GM10847 (cell line): ENCODE measurements around the gene PTK7.

Experiments
- POLR2A ChIP-seq: IDR thresholded peaks from 2 replicates; pipeline ENCODE4 v1.6.1; 2011; ENCODE audit not compliant: insufficient read length; ENCODE audit errors: extremely low read depth

The PTK7 gene

DNA sequence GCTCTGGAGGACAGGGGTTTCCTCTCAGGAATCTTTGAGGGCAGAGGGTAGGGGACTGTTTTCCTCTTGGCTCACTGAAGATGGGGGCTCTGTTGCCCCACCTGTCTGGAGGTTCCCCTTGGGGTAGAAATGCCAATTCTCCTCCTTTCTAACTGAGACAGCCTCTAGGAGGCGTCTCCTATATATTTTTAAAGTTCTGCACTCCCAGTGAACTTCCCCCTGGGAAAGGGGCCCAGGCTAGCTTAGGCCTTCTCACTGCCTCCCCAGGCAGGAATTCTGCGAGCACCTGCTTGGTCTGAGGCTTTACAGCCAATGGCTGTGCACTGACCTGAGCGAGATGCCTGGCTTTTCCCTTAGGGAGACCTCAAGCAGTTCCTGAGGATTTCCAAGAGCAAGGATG lies 70.1 kb downstream of the PTK7 start:
- no peak for TF ChIP-seq POLR2A

DNA sequence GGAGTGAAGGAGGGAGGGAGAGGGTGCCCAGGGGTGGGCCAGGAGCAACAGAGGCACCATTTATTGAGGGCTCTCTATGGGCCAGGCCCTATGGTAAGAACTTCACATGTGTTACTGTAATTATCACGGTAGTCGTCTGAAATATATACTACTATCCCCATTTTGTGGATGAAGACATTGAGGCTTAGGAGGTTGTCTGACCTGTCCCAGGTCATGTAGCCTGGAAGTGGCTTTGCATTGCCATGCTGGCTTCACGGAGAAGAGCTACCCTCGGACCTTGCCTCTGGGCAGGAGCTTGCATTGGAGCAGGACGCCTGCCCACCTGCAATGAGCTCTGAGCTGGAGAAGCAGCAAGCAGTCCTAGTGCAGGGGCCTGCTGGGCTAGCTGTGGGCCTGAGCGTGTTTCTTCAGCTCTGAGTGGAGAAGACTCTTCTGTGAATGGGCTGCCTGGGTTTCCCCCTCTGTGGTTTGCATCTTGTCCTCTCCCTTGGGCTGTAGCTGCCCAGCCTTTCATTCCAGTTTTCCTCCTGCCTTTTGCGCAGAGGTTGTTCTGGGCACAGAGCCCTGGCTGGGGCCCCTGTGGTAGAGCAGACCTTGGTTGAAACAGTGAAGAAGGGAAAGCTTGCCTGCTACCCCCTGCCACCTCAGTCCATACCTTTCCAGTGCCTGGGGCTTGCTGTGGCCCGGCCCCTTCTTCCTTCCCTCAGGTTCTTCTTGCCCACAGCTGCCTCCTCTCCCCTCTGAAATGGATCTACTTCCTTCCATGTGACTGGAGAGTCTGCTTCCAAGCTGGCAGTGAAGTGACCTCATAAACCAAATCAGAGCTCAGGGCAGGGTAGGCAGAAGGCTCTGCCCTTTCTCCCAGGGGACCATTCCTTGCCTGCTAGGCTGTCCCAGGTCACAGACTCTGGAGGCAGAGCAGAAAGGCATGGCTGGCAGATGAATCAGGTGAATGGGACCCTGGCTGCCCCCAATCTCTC lies 70.9 kb downstream of the PTK7 start:
- TF ChIP-seq POLR2A, result no peak

DNA sequence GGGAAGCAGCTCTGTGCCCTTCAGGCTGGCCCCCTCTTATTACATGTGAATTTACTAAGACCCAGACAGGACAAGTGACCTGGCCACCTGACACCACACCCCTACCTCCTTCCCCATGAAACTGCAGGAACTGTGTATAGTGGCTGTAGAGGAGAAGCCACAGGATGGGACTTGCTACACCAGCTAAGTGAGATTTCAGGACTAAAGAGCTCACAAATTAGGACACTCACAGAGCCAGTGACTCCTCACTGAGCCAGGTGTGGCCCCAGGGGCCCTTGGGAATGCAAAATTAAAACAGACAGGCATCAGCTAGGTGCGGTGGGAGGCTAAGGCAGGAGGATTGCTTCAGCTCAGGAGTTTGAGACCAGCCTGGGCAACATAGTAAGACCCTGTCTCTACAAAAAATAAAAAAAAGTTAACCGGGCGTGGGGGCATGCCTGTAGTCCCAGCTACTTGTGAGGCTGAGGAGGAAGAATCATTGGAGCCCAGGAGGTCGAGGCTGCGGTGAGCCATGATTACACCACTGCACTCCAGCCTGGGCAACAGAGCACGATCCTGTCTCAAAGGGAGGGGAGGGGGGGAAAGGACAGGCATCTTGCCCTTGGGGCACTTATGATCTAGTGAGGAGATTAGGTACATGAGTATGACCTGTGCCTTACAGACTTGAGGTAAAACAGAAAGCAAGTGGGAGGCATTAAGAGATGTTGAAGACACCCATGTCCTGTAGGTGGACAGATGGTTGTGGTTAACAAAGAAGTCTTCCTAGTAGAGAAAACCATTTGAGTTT lies 71.8 kb downstream of the PTK7 start:
- TF ChIP-seq POLR2A, result no peak

DNA sequence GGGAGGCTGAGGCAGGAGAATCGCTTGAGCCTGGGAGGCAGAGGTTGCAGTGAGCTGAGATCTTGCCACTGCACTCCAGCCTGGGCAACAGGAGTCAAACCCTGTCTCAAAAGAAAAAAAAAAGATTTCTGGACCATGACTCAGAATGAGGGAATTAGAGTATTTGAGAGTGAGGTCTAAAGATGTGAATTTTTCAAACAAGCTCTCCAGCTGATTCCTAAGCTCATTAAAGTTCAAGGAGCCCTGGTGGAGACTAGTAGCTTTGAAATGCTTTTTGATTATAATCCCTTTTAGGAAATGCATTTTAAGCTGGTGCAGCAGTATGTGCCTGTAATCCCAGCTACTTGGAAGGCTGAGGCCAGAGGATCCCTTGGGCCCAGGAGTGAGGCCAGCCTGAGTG lies 73.2 kb downstream of the PTK7 start:
- no peak for TF ChIP-seq POLR2A

DNA sequence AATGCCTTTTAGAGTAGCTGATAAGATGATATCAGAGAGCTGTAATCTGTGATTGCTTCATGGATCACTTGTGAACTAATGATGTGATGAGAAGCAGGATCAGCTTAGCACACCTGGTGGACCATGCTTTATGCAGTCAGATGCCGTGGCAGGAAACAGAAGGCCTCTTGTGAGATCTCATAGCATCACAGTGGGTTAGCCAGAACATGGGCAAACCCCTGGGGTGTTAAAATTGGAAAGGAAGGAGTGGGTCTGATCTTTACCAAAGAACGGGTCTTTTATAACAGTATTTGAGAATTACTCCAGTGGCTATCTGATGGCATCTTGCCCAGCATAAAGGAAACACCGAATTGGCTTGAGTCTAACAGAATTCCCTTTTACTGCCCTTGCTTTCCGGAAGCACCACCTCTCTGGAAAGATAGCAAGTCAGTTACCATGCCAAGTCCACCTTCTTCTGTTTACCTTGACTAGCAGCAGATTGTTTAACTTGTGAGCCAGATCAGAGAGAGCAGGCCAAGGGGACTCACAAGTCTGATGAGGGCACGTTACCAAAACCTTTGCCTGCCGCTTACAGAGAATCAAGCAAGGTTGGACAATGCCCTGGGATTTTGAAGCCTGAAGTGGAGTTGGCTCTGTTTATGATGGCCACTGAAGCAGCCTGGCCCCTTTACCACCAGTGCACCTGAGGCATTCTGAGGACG lies 74.1 kb downstream of the PTK7 start:
- no peak for TF ChIP-seq POLR2A

DNA sequence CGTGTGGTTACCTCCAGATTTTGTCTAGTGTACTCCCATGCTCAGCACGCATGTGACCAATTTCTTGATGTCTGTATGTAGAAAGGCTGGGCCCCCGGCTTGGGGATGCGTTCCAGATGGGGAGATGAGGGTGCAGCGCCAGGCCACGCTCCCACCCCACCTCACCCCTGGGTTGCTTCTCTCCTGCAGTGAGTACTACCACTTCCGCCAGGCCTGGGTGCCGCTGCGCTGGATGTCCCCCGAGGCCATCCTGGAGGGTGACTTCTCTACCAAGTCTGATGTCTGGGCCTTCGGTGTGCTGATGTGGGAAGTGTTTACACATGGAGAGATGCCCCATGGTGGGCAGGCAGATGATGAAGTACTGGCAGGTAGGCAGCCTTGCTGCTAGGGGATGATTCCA lies 83.5 kb downstream of the PTK7 start:
- TF ChIP-seq POLR2A, result no peak

DNA sequence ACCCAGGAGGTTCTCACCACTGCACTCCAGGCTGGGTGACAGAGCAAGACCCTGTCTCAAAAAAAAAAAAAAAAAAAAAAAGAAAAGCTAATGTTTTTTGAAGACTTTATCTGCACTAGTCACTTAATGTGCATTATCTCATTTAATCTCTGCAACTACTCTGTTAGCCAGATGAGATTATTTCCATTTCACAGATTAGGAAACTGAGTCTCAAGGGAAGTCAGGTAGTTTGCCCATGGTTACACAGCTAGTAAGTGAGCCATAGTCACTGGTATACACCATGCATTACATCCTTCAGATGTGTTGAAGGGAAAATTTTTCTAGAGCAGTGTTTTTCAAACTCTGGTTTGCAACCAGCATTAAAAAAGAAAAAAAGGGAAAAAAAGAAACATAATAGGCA lies 87.8 kb downstream of the PTK7 start:
- TF ChIP-seq POLR2A, result no peak

DNA sequence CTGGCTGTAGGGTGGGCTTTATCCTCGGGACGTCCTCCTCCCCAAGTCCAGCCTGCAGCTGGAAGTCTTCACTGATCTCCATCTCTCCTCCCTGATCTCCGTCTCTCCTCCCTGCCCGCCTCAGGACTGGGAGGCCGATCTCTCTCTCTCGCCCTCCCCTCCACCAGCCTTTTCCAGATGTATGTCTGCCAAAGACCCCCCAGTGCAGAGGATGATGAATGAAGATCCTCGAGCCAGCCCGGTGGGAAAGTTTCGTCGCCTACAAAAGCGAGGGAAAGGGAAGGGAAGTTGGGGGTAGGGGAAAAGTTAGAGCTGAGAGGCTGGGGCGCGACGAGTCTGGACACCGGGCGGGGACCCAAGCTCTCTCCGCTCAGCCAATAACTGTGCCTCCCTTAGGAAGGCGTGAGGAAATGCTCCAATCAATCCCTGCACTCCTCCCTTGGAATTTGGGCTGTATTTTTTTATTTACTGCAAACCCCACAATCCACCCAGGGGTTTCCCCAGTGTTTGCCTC lies 94.4 kb downstream of the PTK7 start:
- TF ChIP-seq POLR2A, result no peak

DNA sequence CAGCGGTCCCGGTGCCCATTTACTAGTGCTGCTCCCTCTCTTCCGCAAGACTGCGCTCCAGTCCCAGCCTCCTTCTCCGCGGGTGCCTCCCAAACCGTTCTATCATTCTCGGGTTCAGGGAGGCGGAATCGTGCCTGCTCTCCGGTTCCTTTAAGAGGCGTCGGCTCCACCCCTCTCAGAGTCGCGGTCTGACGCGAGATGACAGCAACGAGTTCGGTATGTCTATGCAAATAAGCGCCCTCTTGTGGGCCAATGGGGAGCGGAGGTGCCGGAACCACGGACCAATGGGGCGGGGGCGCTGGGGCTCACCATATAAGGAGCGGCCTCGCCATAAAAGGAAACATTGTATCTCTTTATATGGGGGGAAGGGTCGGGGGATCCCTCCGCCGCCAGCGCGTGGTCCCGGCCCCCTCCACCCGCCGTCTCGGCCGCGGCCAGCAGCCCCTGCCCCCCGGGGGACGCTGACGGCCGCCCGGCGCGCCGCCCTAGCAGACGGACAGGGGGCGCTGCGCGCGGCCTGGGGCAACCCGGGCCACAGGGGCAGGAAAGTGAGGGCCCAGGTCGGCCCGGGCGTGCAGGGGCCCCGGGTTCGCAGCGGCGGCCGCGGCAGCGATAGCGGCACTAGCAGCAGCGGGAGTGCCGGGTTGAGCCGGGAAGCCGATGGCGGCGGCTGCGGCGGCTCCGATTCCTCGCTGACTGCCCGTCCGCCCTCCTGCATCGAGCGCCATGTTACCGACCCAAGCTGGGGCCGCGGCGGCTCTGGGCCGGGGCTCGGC lies 95.0 kb downstream of the PTK7 start, which contains the start of gene SRF:
TSS of gene SRF (plus strand) at position 339 of the 776 bp plus-strand sequence. CDS start at position 727, 388 bp downstream.
- peak; percentile 58 for TF ChIP-seq POLR2A

DNA sequence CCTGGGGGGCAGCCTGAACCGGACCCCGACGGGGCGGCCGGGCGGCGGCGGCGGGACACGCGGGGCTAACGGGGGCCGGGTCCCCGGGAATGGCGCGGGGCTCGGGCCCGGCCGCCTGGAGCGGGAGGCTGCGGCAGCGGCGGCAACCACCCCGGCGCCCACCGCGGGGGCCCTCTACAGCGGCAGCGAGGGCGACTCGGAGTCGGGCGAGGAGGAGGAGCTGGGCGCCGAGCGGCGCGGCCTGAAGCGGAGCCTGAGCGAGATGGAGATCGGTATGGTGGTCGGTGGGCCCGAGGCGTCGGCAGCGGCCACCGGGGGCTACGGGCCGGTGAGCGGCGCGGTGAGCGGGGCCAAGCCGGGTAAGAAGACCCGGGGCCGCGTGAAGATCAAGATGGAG lies 95.6 kb downstream of the PTK7 start:
- TF ChIP-seq POLR2A, result no peak

DNA sequence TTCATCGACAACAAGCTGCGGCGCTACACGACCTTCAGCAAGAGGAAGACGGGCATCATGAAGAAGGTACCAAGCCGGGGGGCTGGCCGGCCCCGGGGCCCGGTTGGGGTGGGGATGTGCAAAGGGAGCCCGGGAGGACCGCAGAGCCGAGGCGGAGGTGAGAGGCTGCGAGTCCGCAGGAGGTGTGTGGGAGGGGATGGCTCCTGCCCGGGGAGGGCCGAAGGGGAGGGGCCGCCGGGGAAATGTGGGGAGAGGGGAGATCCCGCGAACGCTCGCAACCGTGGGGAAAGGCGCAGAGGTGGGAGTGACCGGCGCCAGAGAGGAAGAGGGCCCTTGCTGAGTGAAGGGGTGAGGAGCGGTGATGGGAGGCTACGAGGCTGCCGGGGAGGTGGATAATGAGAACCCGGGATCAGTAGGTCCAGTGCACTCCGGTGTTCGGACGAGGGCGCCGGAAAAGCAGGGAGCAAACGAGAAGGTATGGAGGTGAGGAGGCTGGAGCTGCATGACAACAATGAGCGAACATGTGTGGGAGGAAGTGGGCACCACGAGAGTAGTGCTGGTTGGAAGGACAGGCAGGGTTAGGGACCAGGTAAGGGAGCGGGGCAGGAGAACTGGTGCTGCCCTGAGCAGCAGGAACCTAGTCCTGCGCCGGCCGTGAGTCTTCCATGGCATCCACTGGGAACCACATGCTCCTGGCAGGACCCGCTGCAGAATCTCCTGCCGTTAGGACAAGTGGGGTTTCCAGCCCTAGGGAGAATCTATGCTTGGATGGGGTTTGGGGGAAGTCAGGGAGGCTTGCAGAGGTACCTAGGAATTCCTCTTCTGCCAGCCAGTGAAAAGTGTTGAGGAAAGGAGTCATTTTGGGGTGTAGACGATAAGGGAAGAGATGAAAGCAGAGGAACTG lies 96.2 kb downstream of the PTK7 start:
- TF ChIP-seq POLR2A, result no peak

DNA sequence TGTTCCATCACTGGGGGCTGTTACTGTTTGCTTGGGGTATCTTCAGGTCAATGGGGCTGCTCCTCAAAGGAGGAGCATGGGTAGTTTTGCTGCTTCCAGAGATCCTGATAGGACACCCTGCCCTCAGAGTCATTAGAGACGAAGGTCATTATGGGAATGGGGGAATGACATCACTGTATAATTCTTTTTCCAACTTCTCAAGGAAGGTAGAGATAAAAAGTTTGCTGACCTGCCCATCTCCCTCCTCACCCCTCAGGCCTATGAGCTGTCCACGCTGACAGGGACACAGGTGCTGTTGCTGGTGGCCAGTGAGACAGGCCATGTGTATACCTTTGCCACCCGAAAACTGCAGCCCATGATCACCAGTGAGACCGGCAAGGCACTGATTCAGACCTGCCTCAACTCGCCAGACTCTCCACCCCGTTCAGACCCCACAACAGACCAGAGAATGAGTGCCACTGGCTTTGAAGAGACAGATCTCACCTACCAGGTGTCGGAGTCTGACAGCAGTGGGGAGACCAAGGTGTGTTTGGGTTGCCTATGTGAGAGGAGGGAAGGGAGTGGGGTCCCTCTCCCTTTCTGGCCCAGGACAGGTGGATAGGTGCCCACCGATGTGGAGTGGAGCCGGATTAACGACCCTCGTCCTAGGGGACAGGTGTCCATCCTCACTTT lies 97.6 kb downstream of the PTK7 start:
- no peak for TF ChIP-seq POLR2A
